C4-2B (cell line): ENCODE results near the gene ROR1.

Experiments used
- ZFX ChIP-seq: fragments of 450-650 bp; IDR thresholded peaks from 2 replicates; pipeline ENCODE4 v1.6.1; 2017
- TF ChIP-seq, protein P1 (sequence below): fragments of 450-650 bp; conservative IDR thresholded peaks from 2 replicates; pipeline ENCODE4 v1.5.1; 2017; ENCODE audit warnings: mild to moderate bottlenecking

DNA sequence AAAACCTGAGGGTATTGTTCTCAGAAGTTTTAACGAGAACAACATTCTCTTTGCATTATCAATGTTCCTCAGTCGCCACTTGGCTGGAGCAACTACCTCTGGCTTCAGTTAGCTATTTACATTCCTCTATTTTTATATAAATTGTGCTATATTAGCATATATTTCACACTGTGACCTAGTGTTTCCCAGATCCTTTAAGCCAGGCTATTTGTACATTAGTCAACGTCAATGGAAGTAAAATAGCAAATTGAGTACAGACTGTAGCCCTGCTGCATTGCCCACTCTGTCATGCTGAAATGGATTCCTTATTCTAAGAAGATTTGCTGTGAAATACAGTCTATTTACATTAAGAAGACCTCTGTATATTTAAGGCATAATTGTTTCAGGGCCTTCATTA lies 213.8 kb downstream of the ROR1 start:
- TF ChIP-seq, protein P1, sequence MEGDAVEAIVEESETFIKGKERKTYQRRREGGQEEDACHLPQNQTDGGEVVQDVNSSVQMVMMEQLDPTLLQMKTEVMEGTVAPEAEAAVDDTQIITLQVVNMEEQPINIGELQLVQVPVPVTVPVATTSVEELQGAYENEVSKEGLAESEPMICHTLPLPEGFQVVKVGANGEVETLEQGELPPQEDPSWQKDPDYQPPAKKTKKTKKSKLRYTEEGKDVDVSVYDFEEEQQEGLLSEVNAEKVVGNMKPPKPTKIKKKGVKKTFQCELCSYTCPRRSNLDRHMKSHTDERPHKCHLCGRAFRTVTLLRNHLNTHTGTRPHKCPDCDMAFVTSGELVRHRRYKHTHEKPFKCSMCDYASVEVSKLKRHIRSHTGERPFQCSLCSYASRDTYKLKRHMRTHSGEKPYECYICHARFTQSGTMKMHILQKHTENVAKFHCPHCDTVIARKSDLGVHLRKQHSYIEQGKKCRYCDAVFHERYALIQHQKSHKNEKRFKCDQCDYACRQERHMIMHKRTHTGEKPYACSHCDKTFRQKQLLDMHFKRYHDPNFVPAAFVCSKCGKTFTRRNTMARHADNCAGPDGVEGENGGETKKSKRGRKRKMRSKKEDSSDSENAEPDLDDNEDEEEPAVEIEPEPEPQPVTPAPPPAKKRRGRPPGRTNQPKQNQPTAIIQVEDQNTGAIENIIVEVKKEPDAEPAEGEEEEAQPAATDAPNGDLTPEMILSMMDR: no peak
- TF ChIP-seq ZFX: no peak
